Measurements from ENCODE around the gene TTC39C.

- TF ChIP-seq, protein P1, sequence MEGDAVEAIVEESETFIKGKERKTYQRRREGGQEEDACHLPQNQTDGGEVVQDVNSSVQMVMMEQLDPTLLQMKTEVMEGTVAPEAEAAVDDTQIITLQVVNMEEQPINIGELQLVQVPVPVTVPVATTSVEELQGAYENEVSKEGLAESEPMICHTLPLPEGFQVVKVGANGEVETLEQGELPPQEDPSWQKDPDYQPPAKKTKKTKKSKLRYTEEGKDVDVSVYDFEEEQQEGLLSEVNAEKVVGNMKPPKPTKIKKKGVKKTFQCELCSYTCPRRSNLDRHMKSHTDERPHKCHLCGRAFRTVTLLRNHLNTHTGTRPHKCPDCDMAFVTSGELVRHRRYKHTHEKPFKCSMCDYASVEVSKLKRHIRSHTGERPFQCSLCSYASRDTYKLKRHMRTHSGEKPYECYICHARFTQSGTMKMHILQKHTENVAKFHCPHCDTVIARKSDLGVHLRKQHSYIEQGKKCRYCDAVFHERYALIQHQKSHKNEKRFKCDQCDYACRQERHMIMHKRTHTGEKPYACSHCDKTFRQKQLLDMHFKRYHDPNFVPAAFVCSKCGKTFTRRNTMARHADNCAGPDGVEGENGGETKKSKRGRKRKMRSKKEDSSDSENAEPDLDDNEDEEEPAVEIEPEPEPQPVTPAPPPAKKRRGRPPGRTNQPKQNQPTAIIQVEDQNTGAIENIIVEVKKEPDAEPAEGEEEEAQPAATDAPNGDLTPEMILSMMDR (conservative IDR thresholded peaks at IDR 0.05; ENCODE audit: low read depth, low read length), result no peak
- no peak for TF ChIP-seq EZH2 (IDR thresholded peaks at IDR 0.05; ENCODE audit: borderline replicate concordance, low read depth, low read length, poor library complexity, severe bottlenecking)
Observed at GRCh38 chr18:24170360-24170759, 155.8 kb downstream of the TTC39C start.
